ENCODE measurements around the gene TSPAN1. TPM values are rescaled to one million over a fixed set of nuclear protein-coding genes. Genes with fewer than 3 reads are reported as not detected.

Gene TSPAN1
- total RNA-seq, 5 donors from 2014 or later (not counting 1 experiment from before 2014, with no cell fraction given), result 0.53 to 0.54 TPM; not detected in 3

DNA sequence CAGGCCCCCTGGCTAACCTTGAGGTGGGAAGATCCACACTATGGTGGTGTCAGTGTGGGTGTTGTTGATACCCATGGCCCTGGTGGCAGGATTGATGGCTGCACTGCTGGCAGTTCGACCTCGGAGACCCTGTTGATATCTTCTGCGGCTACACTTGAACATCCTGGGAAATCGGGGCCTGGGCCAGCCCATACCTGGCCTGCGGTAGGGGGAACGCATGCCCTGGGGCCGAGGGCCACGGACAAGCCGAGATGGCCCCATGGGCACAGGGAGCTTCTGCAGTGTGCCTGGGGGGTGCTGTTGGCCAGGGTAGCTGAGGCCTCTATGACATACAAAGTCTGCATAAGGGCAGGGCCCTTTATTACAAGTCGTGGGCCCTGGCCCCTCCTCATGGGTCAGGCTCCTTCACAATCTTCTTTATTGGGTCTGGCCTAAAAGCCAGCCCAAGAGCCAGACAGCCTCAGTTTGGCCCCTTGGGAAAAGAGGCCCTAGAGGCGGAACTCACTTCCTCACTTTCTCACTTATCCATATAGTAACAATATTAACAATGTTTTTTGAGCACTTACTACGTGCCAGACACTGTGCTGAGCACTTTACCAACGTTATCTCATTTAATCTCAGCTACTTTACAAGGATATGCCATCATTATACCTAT is 1.5 kb downstream of the TSPAN1 start, which contains the start of gene P3R3URF:
P3R3URF (minus strand) TSS at position 278 of the 655 bp plus-strand sequence; CDS start at position 261, 17 bp downstream.
- Histone ChIP-seq H3K4me1 (ENCODE audit: control insufficient read depth in 1 of 2, extremely low read depth in 1 of 2, insufficient read depth in 2 of 2, low read length in 2 of 2) (peaks cover 0 to 2% of the 10 kb centered on the region in 2 experiments), H3K27me3 (replicated peaks in 1 of 2; ENCODE audit: control insufficient read depth in 2 of 2, extremely low read depth in 1 of 2, insufficient read depth in 2 of 2, low read length in 1 of 2) (peaks cover 0 to 18% of the 10 kb centered on the region in 2 experiments), H3K36me3 (ENCODE audit: control insufficient read depth in 2 of 2, extremely low read depth in 1 of 2, insufficient read depth in 1 of 2, low read length in 1 of 2) (no peaks in the 10 kb centered on the region), H3K27ac (ENCODE audit: low read length) (no peak within 1 kb of the TSS), H3K9me3 (no peaks in the 10 kb centered on the region), H3K4me3 (ENCODE audit: control insufficient read depth in 1 of 2, extremely low read depth in 1 of 2, low read length in 1 of 2) (no peak within 1 kb of the TSS)
- ChIA-PET CTCF (interaction anchor here (0.6 to 1.0 kb wide), 2 partner anchors 138 to 1464 kb away, joined by 3 read pairs; no protein-coding TSS in a partner anchor), POLR2A (no interaction called here)
- Mint-ChIP-seq H3K27me3 (peaks cover 0 to 4% of the 10 kb centered on the region in 2 donors), H3K36me3 (no peaks in the 10 kb centered on the region), H3K9me3 (no peaks in the 10 kb centered on the region), H3K27ac (no peak within 1 kb of the TSS), H3K4me3 (no peak within 1 kb of the TSS), H3K4me1 (no peaks in the 10 kb centered on the region)
- DNase-seq, result no peak
- ATAC-seq (replicated peaks in 1 of 4), result no peak
- 83% methylated on average over 13 of the region's 13 CpGs for WGBS (ENCODE audit: insufficient coverage)

DNA sequence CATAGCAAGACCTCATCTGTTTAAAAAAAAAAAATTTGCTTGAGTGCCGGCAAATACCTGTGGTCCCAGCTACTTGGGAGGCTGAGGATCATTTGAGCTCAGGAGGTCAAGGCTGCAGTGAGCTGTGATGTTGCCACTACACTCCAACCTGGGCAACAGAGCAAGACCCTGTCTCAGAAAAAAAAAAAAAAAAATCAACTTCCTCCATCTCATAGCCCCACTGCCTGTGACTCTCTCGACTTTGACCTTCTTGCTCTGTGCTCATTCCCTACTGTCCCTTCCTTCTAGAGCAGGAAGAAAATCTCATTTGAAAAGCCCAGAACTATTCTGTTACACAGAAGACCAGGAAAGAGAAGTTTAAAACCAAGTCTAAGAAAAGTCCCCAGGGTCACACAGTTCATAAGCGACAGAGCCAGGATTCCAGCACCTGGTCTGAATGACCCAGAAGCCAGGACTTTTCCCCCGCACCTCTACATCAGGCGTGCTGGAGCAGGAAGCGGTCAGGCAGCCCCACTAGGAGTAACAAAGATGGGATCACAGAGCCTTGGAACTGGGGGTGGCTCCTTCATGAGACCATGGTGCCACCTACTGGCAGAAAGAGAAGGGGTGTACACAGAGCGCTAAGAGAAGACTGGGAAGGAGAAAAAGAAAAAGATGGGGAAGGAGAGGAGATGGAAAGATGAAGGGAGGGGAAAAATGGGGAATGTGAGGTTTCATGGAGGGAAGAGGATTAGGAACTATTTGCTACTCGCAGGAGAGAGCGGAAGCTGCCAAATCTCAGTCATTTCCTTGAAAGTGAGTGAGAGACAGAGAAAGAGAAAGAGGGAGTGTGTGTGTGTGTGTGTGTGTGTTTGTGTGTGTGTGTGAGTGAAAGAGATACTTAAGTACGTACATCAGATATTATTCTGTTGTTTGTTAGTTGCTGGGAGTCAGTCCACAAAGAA is 4.5 kb downstream of the TSPAN1 start:
- no peak overlapping the region for H3K4me3 ChIP-seq (ENCODE audit: control insufficient read depth in 1 of 2, extremely low read depth in 1 of 2, low read length in 1 of 2)
- POLR2A ChIA-PET, result no interaction called here
- peaks cover 0 to 7% (median 0%) of the 10 kb centered on the region in 3 donors for H3K4me1 Mint-ChIP-seq
- no peaks in the 10 kb centered on the region for H3K36me3 Mint-ChIP-seq
- H3K36me3 ChIP-seq (ENCODE audit: control insufficient read depth in 2 of 2, extremely low read depth in 1 of 2, insufficient read depth in 1 of 2, low read length in 1 of 2), result no peaks in the 10 kb centered on the region
- H3K27me3 ChIP-seq (replicated peaks in 1 of 2; ENCODE audit: control insufficient read depth in 2 of 2, extremely low read depth in 1 of 2, insufficient read depth in 2 of 2, low read length in 1 of 2), result peaks cover 0 to 6% of the 10 kb centered on the region in 2 experiments
- CTCF ChIA-PET, result interaction anchor here in 1 of 2 donors (0.6 to 1.7 kb wide), 3 partner anchors 75 to 143 kb away, joined by 3 to 5 read pairs (median 4); no protein-coding TSS in a partner anchor
- no peak overlapping the region for H3K4me3 Mint-ChIP-seq
- no peaks in the 10 kb centered on the region for H3K9me3 ChIP-seq
- no peaks in the 10 kb centered on the region for H3K9me3 Mint-ChIP-seq
- H3K4me1 ChIP-seq (ENCODE audit: control insufficient read depth in 1 of 2, extremely low read depth in 1 of 2, insufficient read depth in 2 of 2, low read length in 2 of 2), result peaks cover 0 to 9% of the 10 kb centered on the region in 2 experiments
- ATAC-seq (replicated peaks in 1 of 4) (peak; percentile 74 to 91 (median 80)), DNase-seq (peak in 33 of 35 experiments; percentile 22 to 83 (median 53))
- WGBS (ENCODE audit: insufficient coverage), result 19% methylated on average over 7 of the region's 10 CpGs
- no peak overlapping the region for H3K27ac Mint-ChIP-seq
- H3K27ac ChIP-seq (ENCODE audit: low read length), result no peak overlapping the region
- H3K27me3 Mint-ChIP-seq, result no peaks in the 10 kb centered on the region

DNA sequence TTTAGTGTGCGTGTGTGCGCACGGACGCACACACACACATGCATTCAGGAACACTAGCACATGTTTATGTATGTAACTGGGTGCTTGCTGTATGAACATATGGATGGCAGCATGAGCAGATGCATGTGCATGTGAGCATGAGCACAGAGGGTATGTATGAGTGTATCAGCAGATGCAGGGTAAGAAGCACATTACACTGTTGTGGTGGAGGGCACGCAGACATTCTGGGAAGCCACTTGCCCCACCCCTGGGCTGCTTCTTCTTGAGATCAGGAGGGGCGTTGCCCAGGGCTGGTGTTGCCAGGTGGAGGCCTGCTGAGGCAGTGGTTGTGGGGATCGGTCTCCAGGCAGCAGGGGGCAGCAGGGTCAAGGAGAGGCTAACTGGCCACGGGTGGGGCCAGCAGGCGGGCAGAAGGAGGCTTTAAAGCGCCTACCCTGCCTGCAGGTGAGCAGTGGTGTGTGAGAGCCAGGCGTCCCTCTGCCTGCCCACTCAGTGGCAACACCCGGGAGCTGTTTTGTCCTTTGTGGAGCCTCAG is 5.3 kb downstream of the TSPAN1 start:
- WGBS (ENCODE audit: insufficient coverage), result 77% methylated on average over 8 of the region's 12 CpGs
- no peaks in the 10 kb centered on the region for H3K36me3 Mint-ChIP-seq
- Histone ChIP-seq H3K27ac (ENCODE audit: low read length) (no peak overlapping the region), H3K4me1 (ENCODE audit: control insufficient read depth in 1 of 2, extremely low read depth in 1 of 2, insufficient read depth in 2 of 2, low read length in 2 of 2) (peaks cover 0 to 17% of the 10 kb centered on the region in 2 experiments), H3K36me3 (ENCODE audit: control insufficient read depth in 2 of 2, extremely low read depth in 1 of 2, insufficient read depth in 1 of 2, low read length in 1 of 2) (no peaks in the 10 kb centered on the region), H3K27me3 (replicated peaks in 1 of 2; ENCODE audit: control insufficient read depth in 2 of 2, extremely low read depth in 1 of 2, insufficient read depth in 2 of 2, low read length in 1 of 2) (peaks cover 0 to 6% of the 10 kb centered on the region in 2 experiments), H3K4me3 (ENCODE audit: control insufficient read depth in 1 of 2, extremely low read depth in 1 of 2, low read length in 1 of 2) (no peak overlapping the region), H3K9me3 (no peaks in the 10 kb centered on the region)
- H3K4me3 Mint-ChIP-seq, result no peak overlapping the region
- CTCF ChIA-PET, result interaction anchor here (0.6 to 1.9 kb wide), 3 partner anchors 32 to 143 kb away, joined by 3 to 7 read pairs (median 3); no protein-coding TSS in a partner anchor
- no peak for ATAC-seq (replicated peaks in 1 of 4)
- POLR2A ChIA-PET, result no interaction called here
- H3K9me3 Mint-ChIP-seq, result no peaks in the 10 kb centered on the region
- peaks cover 3 to 14% (median 4%) of the 10 kb centered on the region in 3 donors for H3K4me1 Mint-ChIP-seq
- no peaks in the 10 kb centered on the region for H3K27me3 Mint-ChIP-seq
- H3K27ac Mint-ChIP-seq, result no peak overlapping the region
- DNase-seq, result no peak

DNA sequence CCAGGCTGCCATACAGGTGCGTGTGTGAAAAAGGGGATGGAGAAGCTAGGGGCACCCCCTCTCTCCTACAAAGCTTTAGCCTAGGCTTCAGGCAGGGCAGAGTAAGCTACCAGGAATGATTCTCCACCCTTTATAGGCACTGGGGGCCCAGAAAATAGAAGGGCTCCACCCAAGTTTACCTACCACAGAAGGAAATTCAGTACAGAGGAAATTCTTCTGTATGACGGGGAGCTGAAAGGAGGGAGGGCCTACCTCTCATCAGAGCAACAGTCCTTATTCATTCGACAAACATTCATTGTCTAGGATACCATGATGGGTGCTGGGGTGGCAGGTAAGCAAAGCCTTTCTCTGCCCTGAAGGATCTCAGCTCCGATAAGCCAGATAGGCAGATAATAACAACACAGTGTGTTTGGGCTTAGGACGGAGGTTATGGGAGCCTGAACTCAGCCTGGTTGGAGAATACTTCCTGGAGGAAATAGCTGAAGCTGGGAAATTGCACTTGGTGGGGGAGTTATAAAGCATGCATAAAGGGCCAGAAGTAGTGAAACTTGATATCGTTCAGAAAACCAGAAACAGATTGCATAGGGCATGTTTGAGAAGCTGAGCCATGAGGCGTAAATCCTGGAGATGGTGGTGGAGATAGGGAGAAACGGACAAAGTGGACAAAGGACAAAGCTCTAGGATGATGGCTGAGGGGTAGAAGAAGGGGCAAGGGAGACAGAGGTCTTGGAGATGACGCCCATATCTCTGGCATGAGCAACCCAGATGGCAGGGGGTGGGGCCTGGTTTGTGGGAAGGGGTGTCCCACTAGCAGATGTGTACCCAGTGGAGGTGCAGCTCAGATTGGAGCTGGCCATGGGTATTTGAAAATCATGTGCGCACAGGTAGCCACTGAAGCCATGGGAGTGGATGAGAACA is 6.7 kb downstream of the TSPAN1 start:
- WGBS (ENCODE audit: insufficient coverage), result 87% methylated on average over 6 of the region's 10 CpGs
- Histone ChIP-seq H3K36me3 (ENCODE audit: control insufficient read depth in 2 of 2, extremely low read depth in 1 of 2, insufficient read depth in 1 of 2, low read length in 1 of 2) (no peaks in the 10 kb centered on the region), H3K27me3 (replicated peaks in 1 of 2; ENCODE audit: control insufficient read depth in 2 of 2, extremely low read depth in 1 of 2, insufficient read depth in 2 of 2, low read length in 1 of 2) (peaks cover 0 to 6% of the 10 kb centered on the region in 2 experiments), H3K9me3 (no peaks in the 10 kb centered on the region), H3K4me3 (ENCODE audit: control insufficient read depth in 1 of 2, extremely low read depth in 1 of 2, low read length in 1 of 2) (no peak overlapping the region), H3K4me1 (ENCODE audit: control insufficient read depth in 1 of 2, extremely low read depth in 1 of 2, insufficient read depth in 2 of 2, low read length in 2 of 2) (peaks cover 0 to 21% of the 10 kb centered on the region in 2 experiments), H3K27ac (ENCODE audit: low read length) (no peak overlapping the region)
- Mint-ChIP-seq H3K36me3 (no peaks in the 10 kb centered on the region), H3K9me3 (no peaks in the 10 kb centered on the region), H3K4me3 (no peak overlapping the region), H3K4me1 (peaks cover 6 to 18% (median 9%) of the 10 kb centered on the region in 3 donors), H3K27me3 (no peaks in the 10 kb centered on the region), H3K27ac (no peak overlapping the region)
- no peak for DNase-seq
- no peak for ATAC-seq (replicated peaks in 1 of 4)
- ChIA-PET CTCF (interaction anchor here (0.8 to 1.9 kb wide), 10 partner anchors 42 to 180 kb away, joined by 3 to 7 read pairs (median 3); no protein-coding TSS in a partner anchor), POLR2A (no interaction called here)

DNA sequence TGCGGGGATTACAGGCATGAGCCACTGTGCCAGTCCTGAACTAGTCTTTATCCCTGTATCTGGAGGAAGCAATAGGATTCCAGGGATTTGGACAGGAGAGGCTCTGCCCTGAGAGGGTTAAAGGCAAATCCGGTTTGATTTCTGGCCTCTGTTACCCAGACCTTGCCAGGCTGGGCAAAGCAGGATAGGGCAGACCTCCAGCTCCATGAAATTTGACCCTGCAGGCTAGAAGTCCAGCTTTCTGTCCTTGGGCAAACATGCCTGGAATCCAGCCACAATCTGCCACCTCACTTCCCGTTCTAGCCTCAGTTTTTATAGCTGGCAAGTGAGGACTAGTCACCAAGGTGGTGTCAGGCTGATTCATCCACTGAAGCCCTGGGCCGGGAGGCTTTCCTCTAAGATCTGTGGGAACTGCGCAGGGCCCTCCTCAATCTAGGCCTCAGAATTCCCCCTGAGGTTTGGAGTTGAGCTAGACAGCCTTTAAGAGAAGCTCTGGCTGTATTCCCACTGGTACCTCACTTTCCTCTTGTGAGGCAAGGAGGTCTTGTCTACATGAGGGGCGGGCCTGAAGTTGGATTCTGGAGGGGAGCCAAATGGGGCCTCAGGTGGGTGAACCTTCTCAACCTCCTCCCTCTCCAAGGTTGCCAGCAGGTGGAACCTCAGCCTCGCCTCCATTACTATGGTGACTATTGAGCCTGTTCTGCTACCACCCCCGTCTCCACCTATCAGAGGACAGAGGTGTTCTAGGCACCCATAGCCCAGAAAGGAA is 8.4 kb downstream of the TSPAN1 start:
- Histone ChIP-seq H3K9me3 (no peaks in the 10 kb centered on the region), H3K4me1 (ENCODE audit: control insufficient read depth in 1 of 2, extremely low read depth in 1 of 2, insufficient read depth in 2 of 2, low read length in 2 of 2) (peaks cover 0 to 21% of the 10 kb centered on the region in 2 experiments), H3K27ac (ENCODE audit: low read length) (no peak overlapping the region), H3K27me3 (replicated peaks in 1 of 2; ENCODE audit: control insufficient read depth in 2 of 2, extremely low read depth in 1 of 2, insufficient read depth in 2 of 2, low read length in 1 of 2) (peaks cover 0 to 6% of the 10 kb centered on the region in 2 experiments), H3K4me3 (ENCODE audit: control insufficient read depth in 1 of 2, extremely low read depth in 1 of 2, low read length in 1 of 2) (no peak overlapping the region), H3K36me3 (ENCODE audit: control insufficient read depth in 2 of 2, extremely low read depth in 1 of 2, insufficient read depth in 1 of 2, low read length in 1 of 2) (peaks cover 0 to 6% of the 10 kb centered on the region in 2 donors)
- Mint-ChIP-seq H3K4me1 (peaks cover 6 to 18% (median 9%) of the 10 kb centered on the region in 3 donors), H3K4me3 (no peak overlapping the region), H3K27me3 (no peaks in the 10 kb centered on the region), H3K27ac (no peak overlapping the region), H3K36me3 (peaks cover 8% of the 10 kb centered on the region), H3K9me3 (no peaks in the 10 kb centered on the region)
- 94% methylated on average over 3 of the region's 8 CpGs for WGBS (ENCODE audit: insufficient coverage)
- DNase-seq (no peak), ATAC-seq (replicated peaks in 1 of 4) (no peak)
- ChIA-PET POLR2A (no interaction called here), CTCF (interaction anchor here in 1 of 2 donors (0.7 to 1.8 kb wide), 2 partner anchors 146 to 346 kb away, joined by 3 to 7 read pairs; no protein-coding TSS in a partner anchor)
